ENCODE measurements around the gene ZNF316.

The ZNF316 gene

GRCh38 chr7:6680146-6680545, 43.0 kb downstream of the ZNF316 start:
- in situ Hi-C loops (cut with MboI; ENCODE audit: low sequenced_read_pairs), result no loop called here

- in situ Hi-C loops (cut with MboI; ENCODE audit: low sequenced_read_pairs), result no loop called here
These were observed 54.0 kb downstream of the ZNF316 start for GRCh38 chr7:6691103-6691502.

GRCh38 chr7:6691609-6692106, 54.5 kb downstream of the ZNF316 start:
- in situ Hi-C loops (cut with MboI; ENCODE audit: low sequenced_read_pairs), result no loop called here

- in situ Hi-C loops (cut with MboI; ENCODE audit: low sequenced_read_pairs), result no loop called here
These were observed 63.7 kb downstream of the ZNF316 start for GRCh38 chr7:6700793-6701192.

GRCh38 chr7:6701860-6702259, 64.7 kb downstream of the ZNF316 start:
- in situ Hi-C loops (cut with MboI; ENCODE audit: low sequenced_read_pairs), result no loop called here

Measured in hTERT RPE-1 (cell line).